RWPE2 (cell line): ENCODE results near the gene SKI.
A peak's percentile ranks its signal among the peaks of the same experiment; 100 is the strongest.

Experiments used
- ATAC-seq: fragments of 200-7000 bp; cut with Tn5 transposase; 3 replicates; pipeline ENCODE4 v1.9.1; 2021; ENCODE audit warnings: low read depth
- DNase-seq: peaks from one replicate; pipeline ENCODE4 v3.0.0-alpha.2; 2020; ENCODE audit warnings: low spot score
- H3K27ac ChIP-seq: fragments of 450-650 bp; 2 replicates; pipeline ENCODE4 v1.5.1; 2017; ENCODE audit warnings: mild to moderate bottlenecking; ENCODE audit not compliant: poor library complexity, severe bottlenecking
- H3K27me3 ChIP-seq: fragments of 250-450 bp; sonication (Bioruptor Pico); 2 replicates; pipeline ENCODE4 v1.5.1; 2021; ENCODE audit warnings: mild to moderate bottlenecking, moderate library complexity; ENCODE audit not compliant: insufficient read depth, poor library complexity, severe bottlenecking
- H3K36me3 ChIP-seq: fragments of 250-450 bp; sonication (Bioruptor Pico); 2 replicates; pipeline ENCODE4 v1.5.1; 2020; ENCODE audit warnings: low read depth, mild to moderate bottlenecking, moderate library complexity
- H3K4me1 ChIP-seq: fragments of 250-450 bp; sonication (Bioruptor Pico); 2 replicates; pipeline ENCODE4 v1.5.1; 2021; ENCODE audit warnings: mild to moderate bottlenecking, moderate library complexity; ENCODE audit not compliant: insufficient read depth, poor library complexity, severe bottlenecking
- H3K4me3 ChIP-seq: fragments of 250-450 bp; sonication (Bioruptor Pico); 2 replicates; pipeline ENCODE4 v1.5.1; 2021; ENCODE audit warnings: mild to moderate bottlenecking, moderate library complexity; ENCODE audit not compliant: severe bottlenecking
- H3K9me3 ChIP-seq: fragments of 250-450 bp; sonication (Bioruptor Pico); 2 replicates; pipeline ENCODE4 v1.5.1; 2021; ENCODE audit warnings: mild to moderate bottlenecking, moderate library complexity; ENCODE audit not compliant: severe bottlenecking
- TF ChIP-seq, protein P1 (sequence below): fragments of 450-650 bp; IDR thresholded peaks from one replicate; pipeline ENCODE4 v1.5.1; 2017; ENCODE audit warnings: mild to moderate bottlenecking, moderate library complexity; ENCODE audit not compliant: poor library complexity, severe bottlenecking

Gene SKI

DNA sequence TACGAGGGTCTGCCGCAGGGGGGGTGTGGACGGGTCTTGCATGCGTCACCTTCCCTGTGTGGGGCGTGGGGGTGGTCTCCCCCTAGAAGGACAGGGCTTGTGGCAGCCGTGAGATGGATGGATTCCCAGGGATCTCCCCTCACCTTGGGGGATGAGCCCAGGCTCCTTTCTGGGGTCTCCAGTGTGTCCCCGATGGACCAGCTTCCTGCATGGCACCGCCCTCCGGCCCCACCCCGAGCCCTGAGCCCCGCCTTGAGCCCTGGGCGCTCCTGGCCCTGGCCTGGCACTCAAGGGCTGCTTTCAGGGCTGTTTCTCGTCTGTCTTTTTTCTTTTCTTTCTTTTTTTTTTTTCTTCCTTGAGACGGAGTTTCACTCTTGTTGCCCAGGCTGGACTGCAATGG, 59.5 kb downstream of the SKI start:
- TF ChIP-seq, protein P1, sequence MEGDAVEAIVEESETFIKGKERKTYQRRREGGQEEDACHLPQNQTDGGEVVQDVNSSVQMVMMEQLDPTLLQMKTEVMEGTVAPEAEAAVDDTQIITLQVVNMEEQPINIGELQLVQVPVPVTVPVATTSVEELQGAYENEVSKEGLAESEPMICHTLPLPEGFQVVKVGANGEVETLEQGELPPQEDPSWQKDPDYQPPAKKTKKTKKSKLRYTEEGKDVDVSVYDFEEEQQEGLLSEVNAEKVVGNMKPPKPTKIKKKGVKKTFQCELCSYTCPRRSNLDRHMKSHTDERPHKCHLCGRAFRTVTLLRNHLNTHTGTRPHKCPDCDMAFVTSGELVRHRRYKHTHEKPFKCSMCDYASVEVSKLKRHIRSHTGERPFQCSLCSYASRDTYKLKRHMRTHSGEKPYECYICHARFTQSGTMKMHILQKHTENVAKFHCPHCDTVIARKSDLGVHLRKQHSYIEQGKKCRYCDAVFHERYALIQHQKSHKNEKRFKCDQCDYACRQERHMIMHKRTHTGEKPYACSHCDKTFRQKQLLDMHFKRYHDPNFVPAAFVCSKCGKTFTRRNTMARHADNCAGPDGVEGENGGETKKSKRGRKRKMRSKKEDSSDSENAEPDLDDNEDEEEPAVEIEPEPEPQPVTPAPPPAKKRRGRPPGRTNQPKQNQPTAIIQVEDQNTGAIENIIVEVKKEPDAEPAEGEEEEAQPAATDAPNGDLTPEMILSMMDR = no peak

DNA sequence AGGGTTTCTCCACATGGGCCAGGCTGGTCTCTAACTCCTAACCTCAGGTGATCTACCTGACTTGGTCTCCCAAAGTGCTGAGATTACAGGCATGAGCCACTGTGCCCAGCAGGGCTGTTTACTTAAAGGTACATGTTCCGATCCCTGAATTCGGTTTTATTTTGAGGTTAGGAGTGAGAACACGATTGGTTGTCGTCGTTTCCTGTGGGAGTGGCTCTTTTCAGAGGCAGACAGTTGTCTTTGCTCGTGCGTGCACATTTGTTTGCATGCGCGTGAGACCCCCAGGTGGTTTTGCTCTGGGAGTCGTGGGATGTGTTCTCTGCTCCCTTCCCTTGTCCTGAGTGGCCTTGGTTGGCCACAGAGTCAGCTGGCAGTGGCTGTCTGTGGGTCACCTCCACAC, 60.2 kb downstream of the SKI start:
- TF ChIP-seq, protein P1 = no peak
- ATAC-seq (no peak), DNase-seq (no peak)
- Histone ChIP-seq H3K4me1 (peaks cover 21% of the 10 kb centered on the region), H3K9me3 (no peaks in the 10 kb centered on the region), H3K36me3 (no peaks in the 10 kb centered on the region), H3K4me3 (no peak overlapping the region), H3K27me3 (no peaks in the 10 kb centered on the region), H3K27ac (no peak overlapping the region)

More for the DNA sequence above, 59.5 kb downstream of the SKI start:
- H3K9me3 ChIP-seq = no peaks in the 10 kb centered on the region
- ATAC-seq (no peak), DNase-seq (no peak)
- H3K4me3 ChIP-seq = no peak overlapping the region
- H3K36me3 ChIP-seq = no peaks in the 10 kb centered on the region
- peaks cover 21% of the 10 kb centered on the region for H3K4me1 ChIP-seq
- H3K27me3 ChIP-seq = no peaks in the 10 kb centered on the region
- no peak overlapping the region for H3K27ac ChIP-seq

DNA sequence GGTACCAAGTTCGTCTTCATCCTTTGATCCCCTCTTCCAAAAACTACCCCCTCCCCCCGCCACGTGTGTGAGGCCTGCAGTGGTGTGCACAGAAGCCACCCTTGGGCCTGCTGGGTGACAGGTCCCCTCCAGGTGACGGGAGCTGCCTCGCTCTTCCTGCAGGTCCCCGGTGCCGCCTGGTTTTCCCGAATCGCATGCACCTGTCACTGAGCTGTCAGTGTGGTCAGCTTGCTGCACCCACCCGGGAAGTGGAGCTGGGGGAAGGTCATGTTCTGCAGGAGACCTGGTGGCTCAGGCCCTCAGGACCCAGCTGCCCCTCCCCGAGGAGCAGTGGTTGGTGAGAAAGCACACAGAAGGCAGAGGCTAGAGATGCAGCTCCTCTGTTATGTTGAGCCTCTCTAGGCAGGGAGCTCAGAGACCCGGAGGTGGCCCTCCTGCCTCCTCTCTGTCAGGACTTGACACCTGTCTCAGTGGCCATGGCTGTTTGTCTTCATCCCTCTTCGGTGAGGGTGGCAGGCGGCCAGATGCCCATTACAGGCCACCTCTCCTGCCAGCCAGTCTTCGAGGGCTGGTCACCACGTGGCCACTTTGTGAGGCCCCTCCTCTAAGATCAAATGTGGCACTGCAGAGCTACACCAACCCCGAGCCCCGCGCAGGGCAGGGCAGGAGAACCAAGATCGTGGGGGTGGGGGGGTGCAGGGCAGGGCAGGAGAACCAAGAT, 60.9 kb downstream of the SKI start:
- no peaks in the 10 kb centered on the region for H3K9me3 ChIP-seq
- no peaks in the 10 kb centered on the region for H3K36me3 ChIP-seq
- H3K4me3 ChIP-seq = no peak overlapping the region
- DNase-seq (no peak), ATAC-seq (no peak)
- peaks cover 21% of the 10 kb centered on the region for H3K4me1 ChIP-seq
- no peaks in the 10 kb centered on the region for H3K27me3 ChIP-seq
- TF ChIP-seq, protein P1 = no peak
- H3K27ac ChIP-seq = peak overlapping the region; percentile 97

DNA sequence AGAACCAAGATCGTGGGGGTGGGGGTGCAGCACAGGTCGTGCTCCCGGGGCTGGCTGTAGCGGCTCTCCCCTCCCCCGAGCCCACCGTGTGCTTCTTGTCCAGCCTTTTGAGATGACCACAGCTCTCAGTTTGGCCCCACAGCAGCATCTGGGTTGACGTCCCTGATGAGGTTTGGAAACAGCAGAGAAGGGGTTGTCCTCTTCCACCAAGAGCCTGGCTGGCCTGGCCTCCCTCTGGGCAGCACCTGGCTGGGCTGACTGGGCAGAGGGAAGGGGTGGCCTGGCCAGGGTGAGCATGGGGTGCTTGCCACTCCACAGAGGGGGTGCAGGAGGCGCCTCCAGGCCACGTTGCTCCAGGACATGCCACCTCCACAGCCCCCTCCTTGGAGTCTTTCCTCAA, 61.5 kb downstream of the SKI start:
- ATAC-seq = no peak
- H3K27me3 ChIP-seq = no peaks in the 10 kb centered on the region

More for the DNA sequence above, 61.5 kb downstream of the SKI start:
- Histone ChIP-seq H3K36me3 (no peaks in the 10 kb centered on the region), H3K4me3 (no peak overlapping the region), H3K9me3 (no peaks in the 10 kb centered on the region), H3K4me1 (peaks cover 21% of the 10 kb centered on the region), H3K27ac (peak overlapping the region; percentile 97)
- TF ChIP-seq, protein P1 = no peak
- DNase-seq = no peak
